ENCODE results near the gene RCAN2.
A peak's percentile ranks its signal among the peaks of the same experiment; 100 is the strongest.

RCAN2 gene

DNA sequence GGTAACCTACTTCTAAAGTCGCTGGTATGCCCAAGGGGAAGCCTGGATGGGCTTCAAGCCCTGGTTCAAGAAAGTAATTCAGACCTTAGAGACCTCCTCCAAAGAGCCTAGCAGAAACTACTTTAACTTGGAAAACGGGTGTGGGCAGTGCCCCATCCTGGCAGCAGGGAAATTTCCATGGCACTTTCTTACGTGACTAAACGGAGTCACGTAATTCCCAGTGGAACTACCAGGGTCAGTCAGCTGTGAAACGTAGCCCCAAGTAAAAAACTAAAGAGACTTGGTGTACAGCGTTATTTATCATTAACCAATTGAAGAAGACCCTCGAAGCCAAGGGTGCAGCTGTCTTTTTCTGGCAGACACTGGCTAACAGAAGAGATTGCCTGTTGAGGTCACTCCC, 114.0 kb downstream of the RCAN2 start:
- Mint-ChIP-seq H3K27ac (peak overlapping the region; percentile 72), H3K27me3 (no peaks in the 10 kb centered on the region), H3K9me3 (no peaks in the 10 kb centered on the region), H3K36me3 (no peaks in the 10 kb centered on the region), H3K4me3 (peak overlapping the region; percentile 64), H3K4me1 (peaks cover 17% of the 10 kb centered on the region)
- DNase-seq (ENCODE audit: low spot score in 2 of 2) (no peak), ATAC-seq (ENCODE audit: low read depth) (peak; percentile 3)

- ATAC-seq (ENCODE audit: low read depth) (peak; percentile 93), DNase-seq (ENCODE audit: low spot score in 2 of 2) (peak in 1 of 2 donors; percentile 29)
- Mint-ChIP-seq H3K27ac (peak overlapping the region; percentile 72), H3K4me1 (peaks cover 21% of the 10 kb centered on the region), H3K4me3 (peak overlapping the region; percentile 64), H3K9me3 (peaks cover 1% of the 10 kb centered on the region), H3K27me3 (no peaks in the 10 kb centered on the region), H3K36me3 (peaks cover under 1% of the 10 kb centered on the region)
These were observed 114.6 kb downstream of the RCAN2 start for GRCh38 chr6:46376562-46377061.

DNA sequence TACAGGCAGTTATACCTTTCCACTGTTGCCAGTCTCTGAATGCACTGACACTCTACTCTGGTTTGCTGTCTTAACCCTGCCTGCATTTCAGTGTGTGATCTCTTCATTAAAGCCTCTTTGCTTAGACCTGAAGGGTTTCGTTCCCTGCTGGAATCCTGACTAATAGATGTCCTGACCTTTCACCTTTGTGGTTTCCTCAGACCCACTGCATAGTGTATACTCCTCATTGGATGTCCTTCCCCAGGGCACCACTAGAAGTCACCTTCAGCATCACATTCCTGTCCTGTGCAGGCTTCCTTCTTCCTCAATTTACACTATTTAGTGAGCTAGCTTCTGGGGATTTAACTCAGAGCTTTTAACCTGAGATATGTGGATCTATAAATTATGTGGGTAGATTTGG, 120.6 kb downstream of the RCAN2 start:
- ATAC-seq (ENCODE audit: low read depth) (no peak), DNase-seq (ENCODE audit: low spot score in 2 of 2) (no peak)
- peaks cover 32% of the 10 kb centered on the region for H3K4me1 Mint-ChIP-seq
- H3K27ac Mint-ChIP-seq: no peak overlapping the region
- H3K9me3 Mint-ChIP-seq: peaks cover 8% of the 10 kb centered on the region
- no peaks in the 10 kb centered on the region for H3K27me3 Mint-ChIP-seq
- H3K4me3 Mint-ChIP-seq: no peak overlapping the region
- H3K36me3 Mint-ChIP-seq: peaks cover 3% of the 10 kb centered on the region

GRCh38 chr6:46368169-46368536, 123.1 kb downstream of the RCAN2 start:
- no peak for ATAC-seq (ENCODE audit: low read depth)
- H3K36me3 Mint-ChIP-seq: peaks cover 3% of the 10 kb centered on the region
- no peaks in the 10 kb centered on the region for H3K27me3 Mint-ChIP-seq

GRCh38 chr6:46367354-46368168, 123.7 kb downstream of the RCAN2 start:
- peak overlapping the region; percentile 25 for H3K27ac Mint-ChIP-seq
- H3K4me1 Mint-ChIP-seq: peaks cover 27% of the 10 kb centered on the region
- ATAC-seq (ENCODE audit: low read depth) (no peak), DNase-seq (ENCODE audit: low spot score in 2 of 2) (no peak)
- H3K4me3 Mint-ChIP-seq: no peak overlapping the region
- peaks cover 3% of the 10 kb centered on the region for H3K36me3 Mint-ChIP-seq
- peaks cover 8% of the 10 kb centered on the region for H3K9me3 Mint-ChIP-seq
- no peaks in the 10 kb centered on the region for H3K27me3 Mint-ChIP-seq

More at GRCh38 chr6:46368169-46368536, 123.1 kb downstream of the RCAN2 start:
- H3K4me1 Mint-ChIP-seq: peaks cover 27% of the 10 kb centered on the region
- no peak overlapping the region for H3K4me3 Mint-ChIP-seq
- H3K27ac Mint-ChIP-seq: peak overlapping the region; percentile 25
- DNase-seq (ENCODE audit: low spot score in 2 of 2): no peak
- H3K9me3 Mint-ChIP-seq: peaks cover 8% of the 10 kb centered on the region

DNA sequence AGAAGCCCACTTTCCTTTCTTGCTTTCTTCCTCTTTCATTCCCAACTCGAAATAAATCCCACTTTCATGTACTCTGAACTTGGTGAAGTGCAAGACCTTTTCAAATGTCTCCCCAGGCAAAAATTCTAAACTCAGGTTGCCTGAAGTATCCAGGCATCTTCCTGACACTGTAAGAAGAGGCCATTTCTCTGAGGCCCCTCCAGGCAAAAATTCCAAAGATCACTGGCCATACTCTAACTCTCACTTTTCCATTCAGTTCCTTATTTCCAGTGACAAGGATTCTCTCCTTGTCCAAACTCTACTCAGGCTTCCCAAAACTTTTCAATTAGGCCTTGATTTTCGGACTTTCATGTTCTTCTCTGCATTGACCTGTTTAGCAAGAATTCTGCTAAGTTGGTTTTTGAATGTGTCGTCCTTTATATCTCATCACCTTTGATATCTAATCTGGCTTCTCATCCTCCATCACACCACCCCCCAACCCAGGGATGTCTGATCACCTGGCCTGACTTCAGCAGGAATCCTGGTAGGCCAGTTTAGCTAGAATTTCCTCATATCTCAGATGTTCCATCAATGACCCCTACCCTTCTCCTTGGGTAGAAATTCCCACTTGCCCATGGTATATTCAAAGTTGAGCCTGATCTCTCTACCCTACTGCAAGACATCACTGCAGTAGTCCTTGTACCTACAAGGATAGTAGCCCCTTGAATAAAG, 124.9 kb downstream of the RCAN2 start:
- no peak for DNase-seq (ENCODE audit: low spot score in 2 of 2)
- Mint-ChIP-seq H3K9me3 (peaks cover 5% of the 10 kb centered on the region), H3K27ac (no peak overlapping the region), H3K4me1 (peaks cover 21% of the 10 kb centered on the region), H3K36me3 (no peaks in the 10 kb centered on the region), H3K4me3 (no peak overlapping the region), H3K27me3 (no peaks in the 10 kb centered on the region)
- ATAC-seq (ENCODE audit: low read depth): no peak

- H3K9me3 Mint-ChIP-seq: no peaks in the 10 kb centered on the region
- peak overlapping the region; percentile 36 for H3K27ac Mint-ChIP-seq
- ATAC-seq (ENCODE audit: low read depth) (no peak), DNase-seq (ENCODE audit: low spot score in 2 of 2) (no peak)
- peaks cover 15% of the 10 kb centered on the region for H3K4me1 Mint-ChIP-seq
- no peaks in the 10 kb centered on the region for H3K27me3 Mint-ChIP-seq
- H3K36me3 Mint-ChIP-seq: no peaks in the 10 kb centered on the region
- H3K4me3 Mint-ChIP-seq: peak overlapping the region; percentile 77
These were observed 133.7 kb downstream of the RCAN2 start for GRCh38 chr6:46357591-46357990.

- Mint-ChIP-seq H3K9me3 (no peaks in the 10 kb centered on the region), H3K36me3 (no peaks in the 10 kb centered on the region), H3K27me3 (no peaks in the 10 kb centered on the region), H3K4me1 (peaks cover 15% of the 10 kb centered on the region), H3K4me3 (no peak overlapping the region), H3K27ac (peak overlapping the region; percentile 2)
- ATAC-seq (ENCODE audit: low read depth) (no peak), DNase-seq (ENCODE audit: low spot score in 2 of 2) (no peak)
These were observed 134.7 kb downstream of the RCAN2 start for GRCh38 chr6:46356543-46356942.

DNA sequence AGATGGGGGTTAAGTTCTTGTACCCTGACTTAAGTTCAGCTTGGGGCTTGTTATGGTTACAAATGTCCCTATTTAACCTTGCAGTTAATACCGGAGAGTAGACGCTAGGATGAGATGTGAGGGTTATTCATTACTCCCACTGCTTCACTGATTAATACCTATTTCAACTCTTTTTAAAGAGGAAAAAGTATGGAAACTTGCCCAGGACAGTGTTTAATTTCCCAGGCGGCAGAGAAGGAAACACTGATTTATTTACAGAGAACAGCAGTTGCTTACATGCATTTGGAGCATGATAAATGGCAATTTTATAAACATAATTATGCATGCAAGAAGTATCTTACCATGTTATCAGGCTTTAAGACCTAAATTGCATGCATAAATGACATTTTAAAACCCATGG, 137.7 kb downstream of the RCAN2 start:
- Mint-ChIP-seq H3K4me1 (peaks cover 15% of the 10 kb centered on the region), H3K36me3 (no peaks in the 10 kb centered on the region), H3K4me3 (no peak overlapping the region), H3K27ac (no peak overlapping the region), H3K27me3 (no peaks in the 10 kb centered on the region), H3K9me3 (no peaks in the 10 kb centered on the region)
- DNase-seq (ENCODE audit: low spot score in 2 of 2) (no peak), ATAC-seq (ENCODE audit: low read depth) (no peak)

DNA sequence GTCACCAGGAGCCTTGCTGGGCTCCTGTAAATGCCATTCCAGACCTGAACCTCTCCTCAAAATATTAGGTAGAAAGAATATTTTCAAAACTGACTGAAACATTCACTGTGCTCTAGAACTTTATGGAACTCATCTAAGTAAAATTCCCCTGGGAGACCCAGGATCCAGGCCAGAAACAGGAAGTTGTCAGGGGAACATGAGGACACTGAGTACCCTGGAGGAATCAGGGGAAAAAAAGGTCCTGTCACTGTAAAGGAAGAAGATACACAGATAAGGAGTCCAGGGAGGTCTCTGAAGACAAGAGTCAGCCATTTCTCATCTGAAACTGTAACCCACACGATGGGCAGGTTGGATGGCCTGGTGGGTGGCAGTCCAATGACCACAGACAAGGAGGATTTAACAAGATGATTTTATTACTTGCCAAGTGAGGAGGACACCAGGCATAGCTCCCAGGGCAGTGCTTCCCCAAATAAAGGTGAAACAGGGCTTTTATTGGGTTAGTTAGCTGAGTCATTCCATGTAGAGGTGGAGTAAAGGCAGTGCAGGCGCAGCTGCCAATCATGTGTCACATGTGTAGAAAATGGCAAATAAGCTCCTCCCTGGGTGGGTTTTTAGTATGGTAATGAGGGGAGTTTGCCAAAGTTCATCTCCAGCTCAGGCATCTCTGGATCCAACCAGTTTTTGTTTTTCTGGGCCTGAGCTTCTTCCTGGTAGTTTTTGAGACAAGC, 138.5 kb downstream of the RCAN2 start:
- DNase-seq (ENCODE audit: low spot score in 2 of 2): no peak
- Mint-ChIP-seq H3K27ac (no peak overlapping the region), H3K27me3 (no peaks in the 10 kb centered on the region), H3K4me1 (peaks cover 8% of the 10 kb centered on the region), H3K36me3 (no peaks in the 10 kb centered on the region), H3K4me3 (no peak overlapping the region), H3K9me3 (no peaks in the 10 kb centered on the region)
- no peak for ATAC-seq (ENCODE audit: low read depth)

DNA sequence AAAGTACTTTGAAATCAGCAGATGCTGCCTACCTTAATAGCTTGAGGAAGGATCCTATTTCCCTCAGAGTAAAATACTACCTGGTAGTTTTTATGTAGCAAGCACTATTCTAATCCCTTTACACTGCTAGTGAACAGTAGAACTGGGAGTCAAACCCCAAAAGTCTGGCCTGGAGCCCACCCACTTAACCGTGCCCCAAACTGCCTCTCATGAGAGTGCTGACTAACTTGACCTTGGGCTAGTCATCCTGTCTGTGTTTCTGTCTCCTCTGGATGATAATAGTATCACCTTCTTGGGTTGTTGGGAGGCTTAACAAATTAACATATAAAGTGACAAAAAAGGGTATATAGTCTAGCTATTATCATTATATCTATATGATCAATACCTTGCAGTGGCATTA, 140.5 kb downstream of the RCAN2 start:
- no peaks in the 10 kb centered on the region for H3K9me3 Mint-ChIP-seq
- H3K4me1 Mint-ChIP-seq: no peaks in the 10 kb centered on the region
- no peaks in the 10 kb centered on the region for H3K36me3 Mint-ChIP-seq
- H3K27ac Mint-ChIP-seq: no peak overlapping the region
- no peak for ATAC-seq (ENCODE audit: low read depth)
- no peaks in the 10 kb centered on the region for H3K27me3 Mint-ChIP-seq
- no peak for DNase-seq (ENCODE audit: low spot score in 2 of 2)
- no peak overlapping the region for H3K4me3 Mint-ChIP-seq

DNA sequence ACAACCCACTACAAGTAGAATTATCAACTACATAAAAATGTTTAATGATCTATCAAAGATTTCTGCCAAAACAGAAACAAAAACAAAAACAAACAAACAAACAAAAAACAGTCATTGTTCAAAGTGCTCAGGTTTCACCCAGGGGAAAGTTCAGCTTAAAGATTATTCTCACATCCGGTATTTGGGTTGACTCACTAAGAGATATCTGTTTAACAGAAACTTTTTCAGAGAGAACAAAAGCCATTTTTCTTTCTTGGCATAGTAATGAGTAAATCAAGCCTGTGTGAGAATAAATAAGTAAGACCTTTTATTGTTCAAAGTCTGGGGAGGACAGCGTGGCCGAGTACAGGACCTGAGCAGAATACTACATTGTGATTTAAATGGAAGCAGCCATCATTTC, 143.6 kb downstream of the RCAN2 start:
- no peaks in the 10 kb centered on the region for H3K9me3 Mint-ChIP-seq
- no peak overlapping the region for H3K27ac Mint-ChIP-seq
- ATAC-seq (ENCODE audit: low read depth) (no peak), DNase-seq (ENCODE audit: low spot score in 2 of 2) (no peak)
- no peaks in the 10 kb centered on the region for H3K4me1 Mint-ChIP-seq
- no peak overlapping the region for H3K4me3 Mint-ChIP-seq
- H3K36me3 Mint-ChIP-seq: no peaks in the 10 kb centered on the region
- H3K27me3 Mint-ChIP-seq: no peaks in the 10 kb centered on the region

DNA sequence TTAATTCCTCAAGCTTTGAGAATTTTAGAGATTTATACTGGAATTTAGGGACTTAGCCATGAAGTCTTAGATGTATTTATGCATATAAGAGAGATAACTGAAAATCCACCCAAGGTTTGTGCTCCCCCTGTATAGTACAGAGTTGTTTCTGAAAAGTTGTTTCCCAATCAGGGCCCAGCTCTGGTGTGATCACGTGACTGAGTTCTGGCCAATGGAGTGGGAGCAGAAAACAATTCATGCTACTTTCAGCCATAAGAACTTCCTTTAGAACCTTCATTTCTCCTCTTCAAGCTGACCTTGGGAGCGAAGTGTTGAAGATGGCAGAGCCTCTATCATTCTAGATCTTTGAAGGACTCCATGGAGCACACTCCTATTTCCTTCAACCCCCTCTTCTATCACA, 151.0 kb downstream of the RCAN2 start:
- Mint-ChIP-seq H3K4me1 (no peaks in the 10 kb centered on the region), H3K4me3 (no peak overlapping the region), H3K9me3 (no peaks in the 10 kb centered on the region), H3K27ac (no peak overlapping the region), H3K36me3 (no peaks in the 10 kb centered on the region), H3K27me3 (peaks cover 5% of the 10 kb centered on the region)
- ATAC-seq (ENCODE audit: low read depth): no peak
- no peak for DNase-seq (ENCODE audit: low spot score in 2 of 2)

- no peaks in the 10 kb centered on the region for H3K4me1 Mint-ChIP-seq
- H3K9me3 Mint-ChIP-seq: no peaks in the 10 kb centered on the region
- no peak for DNase-seq (ENCODE audit: low spot score in 2 of 2)
- no peaks in the 10 kb centered on the region for H3K36me3 Mint-ChIP-seq
- no peak for ATAC-seq (ENCODE audit: low read depth)
- H3K27ac Mint-ChIP-seq: no peak overlapping the region
- no peak overlapping the region for H3K4me3 Mint-ChIP-seq
- peaks cover 14% of the 10 kb centered on the region for H3K27me3 Mint-ChIP-seq
These were observed 153.1 kb downstream of the RCAN2 start for GRCh38 chr6:46338131-46338530.

Data from memory B cell (primary cell).